ENCODE data around the gene HSPB7. TPM values are rescaled to one million over a fixed set of nuclear protein-coding genes. Genes with fewer than 3 reads are reported as not detected.
"Not testable (repeated sequence)": the region's sequence is repeated elsewhere in the genome, so short reads cannot be mapped to it uniquely, and the experiment has no call there.

HSPB7 gene
- total RNA-seq, 4 donors from 2014 or later, result 2.4 to 4.2 (median 3.0) TPM

- 79 to 82% methylated on average over 5 to 6 of the region's 7 CpGs for whole genome bisulfite sequencing, 2 donors
- no peak overlapping the region for H3K4me3 ChIP-seq (ENCODE audit: low read depth, poor library complexity, severe bottlenecking)
- DNase-seq (ENCODE audit: low spot score in 2 of 2), result no peak
- TF ChIP-seq POLR2A (IDR thresholded peaks at IDR 0.05) (no peak), CTCF (IDR thresholded peaks at IDR 0.05) (no peak)
- intact Hi-C loops (cut with DNase I; ENCODE audit: low total_unique reads), result no loop called here
These were observed 5.3 kb upstream of the HSPB7 start for GRCh38 chr1:16023050-16023653.

- intact Hi-C loops (cut with DNase I; ENCODE audit: low total_unique reads), result no loop called here
These were observed 4.5 kb upstream of the HSPB7 start for GRCh38 chr1:16022393-16022792.

GRCh38 chr1:16021681-16022080, 3.8 kb upstream of the HSPB7 start, which contains the start of gene CLCNKA:
CLCNKA (plus strand) TSS chr1:16022036; CDS start chr1:16022620, 584 bp downstream.
- no peak for DNase-seq (ENCODE audit: low spot score in 2 of 2)
- no peak for TF ChIP-seq POLR2A (IDR thresholded peaks at IDR 0.05)
- no peak for TF ChIP-seq CTCF (IDR thresholded peaks at IDR 0.05)
- no peak within 1 kb of the TSS for H3K4me3 ChIP-seq (ENCODE audit: low read depth, poor library complexity, severe bottlenecking)
- WGBS, 2 donors, result 57 to 63% methylated on average over 6 of the region's 6 CpGs
- intact Hi-C loops (cut with DNase I; ENCODE audit: low total_unique reads), result no loop called here

More at GRCh38 chr1:16022393-16022792, 4.5 kb upstream of the HSPB7 start:
- H3K4me3 ChIP-seq (ENCODE audit: low read depth, poor library complexity, severe bottlenecking), result no peak overlapping the region
- 77 to 87% methylated on average over 11 of the region's 11 CpGs for WGBS, 2 donors
- no peak for DNase-seq (ENCODE audit: low spot score in 2 of 2)
- no peak for TF ChIP-seq POLR2A (IDR thresholded peaks at IDR 0.05)
- TF ChIP-seq CTCF (IDR thresholded peaks at IDR 0.05), result no peak

- H3K4me3 ChIP-seq (ENCODE audit: low read depth, poor library complexity, severe bottlenecking); DNase-seq (ENCODE audit: low spot score in 2 of 2); intact Hi-C loops (cut with DNase I; ENCODE audit: low total_unique reads): not testable (repeated sequence)
- 90 to 93% methylated on average over 8 to 9 of the region's 9 CpGs for WGBS, 2 donors
These were observed 3.0 kb upstream of the HSPB7 start for GRCh38 chr1:16020878-16021277.

GRCh38 chr1:16020325-16020724, 2.5 kb upstream of the HSPB7 start:
- intact Hi-C loops (cut with DNase I; ENCODE audit: low total_unique reads), result no loop called here
- no peak for DNase-seq (ENCODE audit: low spot score in 2 of 2)
- no peak overlapping the region for H3K4me3 ChIP-seq (ENCODE audit: low read depth, poor library complexity, severe bottlenecking)
- 84 to 88% methylated on average over 6 of the region's 6 CpGs for WGBS, 2 donors
- TF ChIP-seq POLR2A (IDR thresholded peaks at IDR 0.05) (no peak), CTCF (IDR thresholded peaks at IDR 0.05) (no peak)

- TF ChIP-seq CTCF (IDR thresholded peaks at IDR 0.05) (no peak), POLR2A (IDR thresholded peaks at IDR 0.05) (no peak)
- intact Hi-C loops (cut with DNase I; ENCODE audit: low total_unique reads), result no loop called here
- WGBS, 2 donors, result 68 to 72% methylated on average over 9 of the region's 9 CpGs
- H3K4me3 ChIP-seq (ENCODE audit: low read depth, poor library complexity, severe bottlenecking), result no peak overlapping the region
- no peak for DNase-seq (ENCODE audit: low spot score in 2 of 2)
These were observed 1.9 kb upstream of the HSPB7 start for GRCh38 chr1:16019644-16020277.
